Hepatocyte (in vitro differentiated cells): ENCODE results near the gene ATP8B2. TPM values are rescaled to one million over a fixed set of nuclear protein-coding genes. Genes with fewer than 3 reads are reported as not detected.
A peak's percentile ranks its signal among the peaks of the same experiment; 100 is the strongest.

Experiments used
- DNase-seq: peaks from one replicate; pipeline ENCODE4 v3.0.0-alpha.2; 2016; ENCODE audit warnings: low spot score
- H2AFZ ChIP-seq: fragments of 200-600 bp; sonication (generic); 2 replicates; pipeline ENCODE4 v1.6.0; 2016; ENCODE audit warnings: antibody characterized with exemption, mild to moderate bottlenecking
- H3K27ac ChIP-seq: fragments of 200-600 bp; sonication (generic); 2 replicates; pipeline ENCODE4 v1.5.1; 2016; ENCODE audit warnings: mild to moderate bottlenecking
- H3K27me3 ChIP-seq: fragments of 200-600 bp; sonication (generic); 2 replicates; pipeline ENCODE4 v1.6.1; 2016
- H3K36me3 ChIP-seq: fragments of 200-600 bp; sonication (generic); replicated peaks from 2 replicates; pipeline ENCODE4 v1.5.1; 2016; ENCODE audit warnings: low read depth; ENCODE audit not compliant: insufficient read depth
- H3K4me1 ChIP-seq: fragments of 200-600 bp; sonication (generic); 2 replicates; pipeline ENCODE4 v1.5.1; 2016; ENCODE audit warnings: mild to moderate bottlenecking, moderate library complexity; ENCODE audit not compliant: insufficient read depth
- H3K4me2 ChIP-seq: fragments of 200-600 bp; sonication (generic); 2 replicates; pipeline ENCODE4 v1.6.0; 2016
- H3K4me3 ChIP-seq: fragments of 200-600 bp; sonication (generic); 2 replicates; pipeline ENCODE4 v1.5.1; 2016; ENCODE audit warnings: mild to moderate bottlenecking
- H3K79me2 ChIP-seq: fragments of 200-600 bp; sonication (generic); 2 replicates; pipeline ENCODE4 v1.6.0; 2017; ENCODE audit warnings: mild to moderate bottlenecking
- H3K9me2 ChIP-seq: fragments of 200-600 bp; sonication (generic); replicated peaks from 2 replicates; pipeline ENCODE4 v1.6.0; 2017; ENCODE audit warnings: mild to moderate bottlenecking; ENCODE audit not compliant: insufficient read depth
- H3K9me3 ChIP-seq: fragments of 200-600 bp; sonication (generic); 2 replicates; pipeline ENCODE4 v1.5.1; 2016; ENCODE audit warnings: low read depth, mild to moderate bottlenecking
- H4K20me1 ChIP-seq: fragments of 200-600 bp; sonication (generic); 2 replicates; pipeline ENCODE4 v1.6.0; 2016; ENCODE audit warnings: mild to moderate bottlenecking; ENCODE audit not compliant: insufficient read depth, poor library complexity, severe bottlenecking
- EZH2 ChIP-seq: fragments of 200-600 bp; sonication (generic); IDR thresholded peaks from 2 replicates; pipeline ENCODE4 v1.6.1; 2016; ENCODE audit warnings: antibody characterized with exemption, mild to moderate bottlenecking, borderline replicate concordance
- EZH2phosphoT487 ChIP-seq: fragments of 200-600 bp; sonication (generic); IDR thresholded peaks from one replicate; pipeline ENCODE4 v1.6.1; 2018; ENCODE audit warnings: antibody characterized with exemption, mild to moderate bottlenecking, low read depth, moderate library complexity; ENCODE audit not compliant: unreplicated experiment, severe bottlenecking
- whole genome bisulfite sequencing: methylation state at CpG from one replicate; pipeline ENCODE4 v1.1.6; 2016; ENCODE audit warnings: low lambda C conversion rate; ENCODE audit errors: missing lambda C conversion rate; 5-methylcytosine and 5-hydroxymethylcytosine counted together
- polyA plus RNA-seq: library from polyadenylated mRNA; unstranded; fragments of >200 nt; fragmentation: Nextera tagmentation; extraction: Ambion mirVana; gene quantifications from 2 replicates; pipeline ENCODE4 v1.2.1, GENCODE V29; 2016
- total RNA-seq: library from RNA; depleted of rRNA; stranded (reverse); fragments of >200 nt; gene quantifications from 2 replicates; pipeline ENCODE4 v1.2.3, GENCODE V29; 2014
- TF ChIP-seq, protein P1 (sequence below): fragments of 200-600 bp; sonication (generic); IDR thresholded peaks from 2 replicates; pipeline ENCODE4 v1.5.1; 2016; ENCODE audit warnings: antibody characterized with exemption, mild to moderate bottlenecking; ENCODE audit not compliant: poor library complexity

Gene ATP8B2
- total and polyA plus RNA-seq, 2 experiments from 2014 or later: 8.7 to 42.0 TPM

DNA sequence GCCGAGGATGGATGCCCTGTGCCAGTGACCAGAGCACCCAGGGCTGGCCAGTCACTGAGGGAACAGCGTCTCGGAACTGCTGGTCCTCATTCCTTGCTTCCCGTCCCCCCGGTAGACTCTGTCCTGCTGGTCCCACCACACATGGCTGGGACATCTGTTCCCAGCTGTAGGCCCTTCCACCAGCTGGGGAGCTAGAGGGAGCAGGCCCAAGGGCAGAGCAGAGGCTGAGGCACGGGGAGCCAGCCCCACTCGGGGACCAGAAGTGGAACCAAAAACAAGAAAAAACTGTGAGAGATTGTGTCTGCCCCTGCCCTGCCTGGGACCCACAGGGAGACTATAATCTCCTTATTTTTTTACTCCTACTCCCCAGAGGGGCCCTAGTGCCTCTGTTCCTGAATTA, 23.8 kb downstream of the ATP8B2 start:
- no peaks in the 10 kb centered on the region for H3K79me2 ChIP-seq
- no peaks in the 10 kb centered on the region for H4K20me1 ChIP-seq
- H3K9me3 ChIP-seq: no peaks in the 10 kb centered on the region
- no peak overlapping the region for H3K4me3 ChIP-seq
- H3K27me3 ChIP-seq: no peaks in the 10 kb centered on the region
- no peak for DNase-seq
- TF ChIP-seq EZH2phosphoT487: no peak
- H3K27ac ChIP-seq: no peak overlapping the region
- peaks cover 15% of the 10 kb centered on the region for H3K4me1 ChIP-seq
- H2AFZ ChIP-seq: no peak overlapping the region
- H3K4me2 ChIP-seq: no peak overlapping the region
- 94% methylated on average over 7 of the region's 7 CpGs for WGBS
- H3K36me3 ChIP-seq: no peaks in the 10 kb centered on the region
- H3K9me2 ChIP-seq: no peaks in the 10 kb centered on the region

DNA sequence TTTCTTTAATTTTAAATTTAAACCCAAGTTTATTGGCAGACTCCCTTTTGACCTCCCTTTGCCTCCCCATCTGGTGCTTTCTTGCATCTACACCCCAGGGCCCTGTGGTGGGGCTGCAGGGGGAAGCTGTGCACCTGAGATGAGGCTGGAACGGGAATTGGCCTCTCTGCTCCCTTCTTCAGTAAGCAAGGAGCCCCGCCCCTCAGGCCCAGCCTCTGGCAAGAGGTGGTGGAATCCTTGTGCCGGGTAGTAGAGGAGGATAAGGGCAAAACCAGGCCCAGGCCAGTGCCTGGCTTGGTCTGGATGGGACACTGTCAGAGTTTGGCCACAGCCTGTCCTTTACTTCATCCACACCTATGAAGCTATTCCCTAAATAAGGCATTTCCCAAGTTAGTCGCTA, 25.1 kb downstream of the ATP8B2 start:
- no peaks in the 10 kb centered on the region for H3K79me2 ChIP-seq
- no peaks in the 10 kb centered on the region for H3K36me3 ChIP-seq
- H3K4me3 ChIP-seq: no peak overlapping the region
- TF ChIP-seq EZH2phosphoT487 (no peak), EZH2 (no peak)
- TF ChIP-seq, protein P1, sequence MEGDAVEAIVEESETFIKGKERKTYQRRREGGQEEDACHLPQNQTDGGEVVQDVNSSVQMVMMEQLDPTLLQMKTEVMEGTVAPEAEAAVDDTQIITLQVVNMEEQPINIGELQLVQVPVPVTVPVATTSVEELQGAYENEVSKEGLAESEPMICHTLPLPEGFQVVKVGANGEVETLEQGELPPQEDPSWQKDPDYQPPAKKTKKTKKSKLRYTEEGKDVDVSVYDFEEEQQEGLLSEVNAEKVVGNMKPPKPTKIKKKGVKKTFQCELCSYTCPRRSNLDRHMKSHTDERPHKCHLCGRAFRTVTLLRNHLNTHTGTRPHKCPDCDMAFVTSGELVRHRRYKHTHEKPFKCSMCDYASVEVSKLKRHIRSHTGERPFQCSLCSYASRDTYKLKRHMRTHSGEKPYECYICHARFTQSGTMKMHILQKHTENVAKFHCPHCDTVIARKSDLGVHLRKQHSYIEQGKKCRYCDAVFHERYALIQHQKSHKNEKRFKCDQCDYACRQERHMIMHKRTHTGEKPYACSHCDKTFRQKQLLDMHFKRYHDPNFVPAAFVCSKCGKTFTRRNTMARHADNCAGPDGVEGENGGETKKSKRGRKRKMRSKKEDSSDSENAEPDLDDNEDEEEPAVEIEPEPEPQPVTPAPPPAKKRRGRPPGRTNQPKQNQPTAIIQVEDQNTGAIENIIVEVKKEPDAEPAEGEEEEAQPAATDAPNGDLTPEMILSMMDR: no peak
- no peak overlapping the region for H2AFZ ChIP-seq
- no peak overlapping the region for H3K27ac ChIP-seq
- no peaks in the 10 kb centered on the region for H3K27me3 ChIP-seq
- no peak for DNase-seq
- no peak overlapping the region for H3K4me2 ChIP-seq
- WGBS: 92% methylated on average over 4 of the region's 4 CpGs
- no peaks in the 10 kb centered on the region for H4K20me1 ChIP-seq
- peaks cover 15% of the 10 kb centered on the region for H3K4me1 ChIP-seq
- no peaks in the 10 kb centered on the region for H3K9me2 ChIP-seq
- no peaks in the 10 kb centered on the region for H3K9me3 ChIP-seq

DNA sequence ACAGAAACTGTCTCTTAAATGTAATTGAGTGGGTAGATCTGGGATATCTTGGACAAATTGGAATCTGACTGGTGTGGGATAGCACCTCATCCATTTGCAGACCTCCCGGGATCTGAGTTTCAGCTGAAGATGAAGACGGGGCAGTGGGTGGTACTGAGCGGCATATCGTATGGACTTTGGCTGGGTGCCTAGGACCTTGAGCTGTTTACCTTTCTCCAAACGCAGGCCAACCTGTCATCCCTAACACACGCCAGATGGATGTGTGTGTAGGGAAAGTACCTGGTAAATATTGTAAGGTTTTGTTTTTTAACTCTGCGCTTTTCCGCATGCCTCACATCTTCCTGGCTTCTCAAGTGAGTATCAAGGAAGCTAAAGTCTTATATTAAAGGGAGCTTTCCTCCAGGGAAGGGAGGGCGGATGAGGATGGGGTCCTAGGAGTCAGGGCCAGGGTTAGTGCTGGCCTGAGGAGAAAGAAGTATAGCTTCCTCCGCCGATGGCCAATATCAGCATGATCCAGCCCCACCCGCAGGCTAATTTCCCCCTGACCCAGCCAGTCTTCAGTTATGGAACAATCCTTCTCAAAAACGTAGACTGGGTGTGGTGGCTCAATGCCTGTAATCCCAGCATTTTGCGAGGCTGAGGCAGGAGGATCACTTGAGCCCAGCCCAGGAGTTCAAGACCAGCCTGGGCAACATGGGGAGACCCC, 26.2 kb downstream of the ATP8B2 start:
- no peaks in the 10 kb centered on the region for H3K27me3 ChIP-seq
- no peak overlapping the region for H3K4me2 ChIP-seq
- no peaks in the 10 kb centered on the region for H3K36me3 ChIP-seq
- H4K20me1 ChIP-seq: no peaks in the 10 kb centered on the region
- peak overlapping the region; percentile 75 for H3K27ac ChIP-seq
- 60% methylated on average over 14 of the region's 14 CpGs for WGBS
- DNase-seq: peak; percentile 65
- peaks cover 15% of the 10 kb centered on the region for H3K4me1 ChIP-seq
- H3K4me3 ChIP-seq: no peak overlapping the region
- no peaks in the 10 kb centered on the region for H3K9me2 ChIP-seq
- no peaks in the 10 kb centered on the region for H3K9me3 ChIP-seq
- no peak overlapping the region for H2AFZ ChIP-seq
- H3K79me2 ChIP-seq: no peaks in the 10 kb centered on the region
- TF ChIP-seq, protein P1: no peak
- TF ChIP-seq EZH2phosphoT487 (no peak), EZH2 (no peak)

DNA sequence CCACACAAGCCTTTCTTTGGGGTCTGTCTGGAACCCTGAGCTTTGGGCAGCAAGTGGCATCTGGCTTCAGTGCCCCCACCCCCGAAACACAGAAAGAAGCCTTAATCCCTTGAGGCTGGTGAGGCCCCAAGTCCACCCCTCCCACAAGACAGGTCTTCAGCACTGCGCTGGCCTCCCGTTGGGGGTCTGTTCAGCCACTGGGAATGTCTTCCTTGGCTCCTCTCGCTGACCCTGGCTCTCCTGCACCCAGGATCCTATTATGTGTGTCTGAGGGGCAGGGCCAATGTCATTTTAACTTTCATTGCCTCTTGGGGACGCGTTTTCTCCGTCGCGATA, 26.9 kb downstream of the ATP8B2 start:
- no peaks in the 10 kb centered on the region for H4K20me1 ChIP-seq
- H3K27ac ChIP-seq: peak overlapping the region; percentile 75
- H2AFZ ChIP-seq: peak overlapping the region; percentile 74
- no peaks in the 10 kb centered on the region for H3K9me3 ChIP-seq
- DNase-seq: no peak
- TF ChIP-seq EZH2phosphoT487 (no peak), EZH2 (no peak)
- TF ChIP-seq, protein P1: no peak
- H3K4me2 ChIP-seq: peak overlapping the region; percentile 91
- H3K27me3 ChIP-seq: no peaks in the 10 kb centered on the region
- no peak overlapping the region for H3K4me3 ChIP-seq
- no peaks in the 10 kb centered on the region for H3K9me2 ChIP-seq
- H3K4me1 ChIP-seq: peaks cover 15% of the 10 kb centered on the region
- no peaks in the 10 kb centered on the region for H3K79me2 ChIP-seq
- 28% methylated on average over 9 of the region's 9 CpGs for WGBS
- H3K36me3 ChIP-seq: no peaks in the 10 kb centered on the region
